RPMI8226 (cell line): ENCODE data around the gene DENND4B.
"Not testable (repeated sequence)": the region's sequence is repeated elsewhere in the genome, so short reads cannot be mapped to it uniquely, and the experiment has no call there.

Experiments used
- DNase-seq: peaks from one replicate; pipeline ENCODE4 v3.0.0-alpha.2; 2015

The DENND4B gene

DNA sequence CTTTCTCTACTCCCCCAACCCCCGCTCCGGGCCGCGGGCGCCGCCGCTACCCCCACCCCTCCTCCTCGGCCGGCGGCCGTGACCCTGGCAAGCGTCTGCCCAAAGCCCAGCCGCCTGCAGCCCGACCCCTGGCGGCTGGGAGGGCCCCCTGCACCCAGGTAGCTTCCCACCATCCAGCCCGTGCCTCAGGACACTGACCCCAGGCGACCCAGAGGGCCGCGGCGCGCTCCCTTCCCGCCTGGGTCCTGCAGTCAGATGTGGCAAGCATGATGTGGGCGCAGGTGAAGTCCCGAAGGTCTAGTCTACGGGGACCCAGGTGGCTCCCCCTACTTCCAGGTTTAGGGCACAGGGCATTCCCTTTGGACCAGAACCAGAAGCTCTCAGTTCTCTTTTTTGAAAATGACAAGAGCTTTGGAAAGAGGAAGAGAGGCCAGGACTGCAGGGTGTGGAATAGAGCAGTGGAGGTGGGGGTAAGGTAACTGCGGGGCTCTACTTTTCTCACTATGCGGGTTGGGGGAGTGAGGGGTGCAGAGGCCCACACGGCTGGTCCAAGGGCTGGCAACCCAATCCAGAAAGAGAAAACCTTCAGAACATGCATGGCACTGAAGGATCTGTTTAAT is at the start of gene DENND4B:
Gene DENND4B (minus strand): TSS at position 97 of the 620 bp plus-strand sequence. CDS start 2,344 bp downstream, outside the sequence.
- DNase-seq: peak; percentile 94

DNA sequence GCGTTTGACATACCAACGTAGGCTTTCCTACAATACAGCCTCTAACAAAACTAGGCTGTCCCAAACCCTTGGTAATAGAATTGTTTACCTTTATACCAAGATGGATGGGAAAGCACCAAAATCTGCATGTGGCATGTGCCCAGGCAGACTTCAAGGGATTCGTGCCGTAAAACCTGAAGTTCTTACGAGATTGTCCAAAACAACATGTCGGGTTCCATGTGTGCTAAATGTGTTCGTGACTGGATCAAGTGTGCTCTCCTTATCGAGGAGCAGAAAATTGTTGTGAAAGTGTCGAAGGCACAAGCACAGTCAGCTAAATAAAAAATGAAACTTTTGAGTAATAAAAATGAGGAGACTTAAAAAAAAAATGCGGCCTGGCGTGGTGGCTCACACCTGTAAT is 49.1 kb upstream of the DENND4B start:
- DNase-seq: no peak

DNA sequence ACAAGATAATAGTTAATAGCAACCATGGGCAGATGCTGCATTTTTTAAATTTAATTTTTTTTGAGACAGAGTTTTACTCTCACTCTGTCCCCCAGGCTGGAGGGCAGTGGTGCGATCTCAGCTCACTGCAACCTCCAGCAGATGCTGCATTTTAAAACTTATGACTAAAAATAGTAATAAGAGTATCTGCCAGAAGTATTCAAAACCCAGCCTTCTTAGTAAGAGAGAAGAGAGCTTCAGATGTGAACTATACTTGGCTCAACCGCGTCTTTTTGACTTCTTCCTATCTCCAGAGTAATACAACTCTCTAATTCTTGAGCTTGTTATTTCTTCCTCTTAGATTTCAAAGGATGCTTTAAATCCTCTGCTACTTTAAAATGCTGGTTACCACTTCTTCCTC is 48.7 kb upstream of the DENND4B start:
- no peak for DNase-seq

GRCh38 chr1:153991806-153992205 is 45.3 kb upstream of the DENND4B start:
- no peak for DNase-seq

GRCh38 chr1:153991151-153991630 is 44.7 kb upstream of the DENND4B start:
- no peak for DNase-seq

GRCh38 chr1:153990468-153991150 is 44.1 kb upstream of the DENND4B start, which contains the start of gene RPS27:
Gene RPS27, plus strand, starts transcription at chr1:153990762. Its CDS starts 35 bp downstream, at chr1:153990797.
- DNase-seq: peak; percentile 99

- DNase-seq: no peak
Observed at GRCh38 chr1:153987621-153988020, 41.1 kb upstream of the DENND4B start.

- DNase-seq: no peak
Observed at GRCh38 chr1:153985941-153986761, 39.6 kb upstream of the DENND4B start, which contains the start of gene RAB13. Gene RAB13, minus strand, starts transcription at chr1:153986339. Its CDS starts 103 bp downstream, at chr1:153986236.

DNA sequence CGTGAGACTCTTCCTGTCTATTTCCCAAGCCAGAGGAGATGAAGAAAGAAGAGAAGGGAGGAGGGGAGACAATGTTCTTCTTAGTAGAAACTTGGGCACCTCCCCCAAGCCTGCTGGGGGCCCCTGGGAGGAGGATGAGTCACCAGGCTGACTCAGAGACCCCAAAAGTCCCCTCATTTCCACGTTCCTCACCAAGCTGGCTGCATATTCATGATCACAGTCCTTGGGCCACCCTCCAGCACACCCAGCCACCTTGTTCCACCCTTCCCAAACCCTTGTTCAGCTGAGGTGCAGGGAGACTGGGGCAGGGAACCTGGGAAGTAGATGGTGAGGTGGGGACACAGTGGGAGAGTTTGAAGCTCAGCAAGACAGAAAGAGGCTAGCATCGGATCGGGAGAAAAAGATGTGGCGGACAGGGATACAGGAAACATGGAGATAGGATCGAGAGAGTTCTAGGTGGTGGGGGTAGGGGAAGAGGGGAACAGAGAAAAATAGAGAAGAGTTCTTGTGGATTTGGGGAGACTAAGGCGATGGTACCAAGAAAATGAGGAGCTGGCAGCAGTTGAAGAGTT is 38.9 kb upstream of the DENND4B start:
- no peak for DNase-seq

GRCh38 chr1:153984123-153984894 is 37.8 kb upstream of the DENND4B start:
- DNase-seq: no peak

DNA sequence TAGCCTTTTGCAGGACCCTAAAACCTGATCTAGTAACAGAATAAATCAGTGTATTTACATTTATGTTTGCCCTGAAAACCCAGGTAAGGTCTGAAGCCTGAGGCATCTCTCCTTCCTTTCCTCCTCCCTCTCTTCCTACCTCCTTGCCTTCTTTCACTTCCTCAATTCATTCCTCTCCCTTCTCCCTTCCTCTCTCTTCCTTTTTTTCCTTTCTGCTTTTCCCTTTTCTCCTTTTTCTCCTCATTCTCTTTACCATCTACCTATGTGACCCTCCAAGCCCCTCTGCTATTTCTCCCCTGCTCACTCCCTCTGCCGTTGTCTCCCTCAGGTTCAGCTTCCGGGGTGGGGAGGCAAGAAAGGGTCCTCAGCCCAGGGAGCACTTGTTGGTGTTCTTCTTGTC is 35.2 kb upstream of the DENND4B start:
- not testable (repeated sequence) for DNase-seq

GRCh38 chr1:153979091-153979490 is 32.6 kb upstream of the DENND4B start:
- DNase-seq: not testable (repeated sequence)

- no peak for DNase-seq
Observed at GRCh38 chr1:153978274-153978909, 31.9 kb upstream of the DENND4B start.

- peak; percentile 92 for DNase-seq
Observed at GRCh38 chr1:153977250-153978240, 31.0 kb upstream of the DENND4B start, which contains the start of gene JTB. Gene JTB, minus strand, starts transcription at chr1:153977674. Its CDS starts 422 bp downstream, at chr1:153977252.

- DNase-seq: no peak
Observed at GRCh38 chr1:153976819-153977249, 30.3 kb upstream of the DENND4B start.

DNA sequence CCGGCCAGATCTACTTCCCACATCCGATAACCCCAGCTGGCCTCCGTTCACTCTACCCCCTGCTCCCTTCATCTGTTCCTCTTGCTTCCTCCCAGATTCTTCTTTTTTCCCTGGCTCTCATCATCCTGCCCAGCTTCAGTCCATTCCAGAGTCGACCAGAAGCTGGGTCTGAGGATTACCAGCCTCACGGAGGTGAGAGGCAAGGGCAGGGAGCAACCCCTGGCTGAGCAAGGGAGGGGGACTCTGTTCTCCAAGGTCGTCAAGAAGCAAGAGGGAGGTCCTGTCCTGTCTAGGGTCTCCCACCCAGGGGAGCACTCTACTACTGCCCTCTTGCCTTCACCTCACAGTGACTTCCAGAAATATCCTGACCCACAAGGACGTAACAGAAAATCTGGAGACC is 27.0 kb upstream of the DENND4B start:
- no peak for DNase-seq

GRCh38 chr1:153973071-153973470 is 26.6 kb upstream of the DENND4B start:
- no peak for DNase-seq

DNA sequence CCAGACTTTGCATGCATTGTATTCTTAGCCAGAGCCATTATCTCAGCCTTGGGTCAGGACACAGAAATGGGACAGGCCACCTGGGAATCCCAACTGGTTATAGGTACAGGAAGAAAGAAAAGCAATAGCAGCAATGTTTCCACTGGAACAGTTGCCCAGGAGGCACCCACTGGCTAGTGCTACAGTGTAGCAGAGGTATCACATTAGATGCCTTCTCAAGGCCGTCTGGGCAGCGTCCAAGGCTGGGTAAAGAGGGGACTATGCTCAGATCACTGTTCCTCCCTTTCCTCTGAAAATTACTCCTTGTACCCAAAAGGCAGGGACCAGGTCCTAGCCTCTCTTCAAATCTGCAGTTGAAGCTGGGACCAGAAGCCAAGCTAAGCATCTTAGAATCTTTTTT is 23.8 kb upstream of the DENND4B start:
- no peak for DNase-seq

- no peak for DNase-seq
Observed at GRCh38 chr1:153968972-153969371, 22.5 kb upstream of the DENND4B start.

DNA sequence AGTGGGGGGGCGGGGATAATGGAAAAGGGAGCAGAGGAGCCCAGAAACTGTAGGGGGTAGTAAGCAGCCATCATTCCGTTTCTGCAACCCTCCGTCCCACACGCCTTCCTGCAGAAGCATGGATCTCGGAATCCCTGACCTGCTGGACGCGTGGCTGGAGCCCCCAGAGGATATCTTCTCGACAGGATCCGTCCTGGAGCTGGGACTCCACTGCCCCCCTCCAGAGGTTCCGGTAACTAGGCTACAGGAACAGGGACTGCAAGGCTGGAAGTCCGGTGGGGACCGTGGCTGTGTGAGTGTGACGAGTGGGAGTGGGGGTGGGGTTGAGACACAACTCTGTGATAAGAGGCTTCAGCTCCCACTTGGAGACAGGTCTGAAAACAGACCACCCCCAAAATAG is 21.9 kb upstream of the DENND4B start:
- DNase-seq: no peak
